Measurements from ENCODE around the gene KRTAP2-4.
"Not testable (repeated sequence)": the region's sequence is repeated elsewhere in the genome, so short reads cannot be mapped to it uniquely, and the experiment has no call there.

The KRTAP2-4 gene

GRCh38 chr17:41069031-41069430 lies 3.4 kb upstream of the KRTAP2-4 start:
- DNase-seq: no peak

DNA sequence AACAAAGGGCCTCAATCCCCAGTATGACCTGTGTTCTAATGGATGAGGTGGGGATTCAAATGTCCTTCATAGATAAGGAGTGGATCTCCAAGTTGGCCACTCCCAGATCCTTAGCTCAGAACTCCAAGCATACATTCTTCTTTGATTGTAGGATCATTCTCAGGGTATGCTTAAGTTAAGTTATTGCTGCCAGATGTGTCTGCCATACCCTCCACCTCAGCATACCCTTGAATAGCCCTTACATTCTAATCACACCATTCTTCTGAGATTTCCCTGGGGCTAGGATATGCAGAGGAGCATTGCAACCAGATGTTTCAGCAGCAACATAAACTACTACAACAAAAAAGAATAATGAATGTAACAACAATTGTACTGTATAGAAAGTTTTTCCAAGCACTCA lies 1.6 kb upstream of the KRTAP2-4 start:
- DNase-seq: no peak

GRCh38 chr17:41065016-41065689 lies 526 bp downstream of the KRTAP2-4 start:
- DNase-seq: not testable (repeated sequence)

- no peak for DNase-seq
Measured at GRCh38 chr17:41064301-41064700, 1.4 kb downstream of the KRTAP2-4 start.

GRCh38 chr17:41063449-41063848 lies 2.2 kb downstream of the KRTAP2-4 start:
- no peak for DNase-seq

DNA sequence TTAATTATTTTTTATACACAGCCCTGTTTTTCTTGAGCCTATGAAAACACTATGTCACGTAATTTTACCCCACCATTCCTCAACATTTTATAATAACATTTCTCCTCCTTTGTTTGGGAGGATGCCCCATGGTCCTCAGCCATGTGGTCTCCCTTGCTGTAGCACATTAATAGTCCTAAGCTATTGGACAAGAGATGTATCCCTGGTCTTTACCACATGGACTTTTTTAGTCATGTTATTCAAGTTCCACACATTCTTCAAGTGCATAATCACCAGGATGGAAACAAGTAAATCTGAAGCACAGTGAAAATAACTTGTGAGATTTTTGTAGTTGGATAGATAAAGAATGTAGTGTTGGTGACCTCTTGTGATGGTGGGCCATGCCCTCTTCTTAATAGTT lies 3.7 kb downstream of the KRTAP2-4 start:
- no peak for DNase-seq

DNA sequence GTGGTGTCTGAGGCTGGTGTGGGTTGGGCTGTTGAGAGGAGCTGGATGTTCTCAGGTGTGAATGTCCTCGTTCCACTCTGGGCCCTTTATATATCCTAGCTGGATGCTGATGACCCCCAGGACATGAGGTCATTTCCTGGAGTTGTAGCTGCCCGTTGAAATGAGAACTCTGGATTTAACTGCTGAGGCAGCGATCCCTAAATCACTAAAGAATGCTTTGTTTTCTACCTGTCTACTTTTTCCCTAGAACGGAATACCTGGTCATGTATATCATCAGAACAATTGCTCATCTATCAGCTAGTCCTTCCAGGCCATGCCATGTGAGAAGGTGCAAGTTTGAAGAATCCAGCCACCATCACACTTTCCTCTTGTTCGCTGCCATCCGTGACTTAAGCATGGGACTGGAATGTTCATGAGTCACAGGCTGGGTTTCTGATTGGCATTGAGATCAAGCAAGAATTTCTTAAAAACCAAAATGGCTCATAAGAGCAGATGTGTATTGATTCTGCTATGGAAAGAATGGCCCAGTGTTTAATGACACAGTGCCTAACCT lies 5.6 kb downstream of the KRTAP2-4 start, which contains the start of gene KRTAP2-3:
Gene KRTAP2-3, minus strand, starts transcription at position 63 of the 553 bp plus-strand sequence. CDS start 64 bp downstream, outside the sequence.
- no peak for DNase-seq

DNA sequence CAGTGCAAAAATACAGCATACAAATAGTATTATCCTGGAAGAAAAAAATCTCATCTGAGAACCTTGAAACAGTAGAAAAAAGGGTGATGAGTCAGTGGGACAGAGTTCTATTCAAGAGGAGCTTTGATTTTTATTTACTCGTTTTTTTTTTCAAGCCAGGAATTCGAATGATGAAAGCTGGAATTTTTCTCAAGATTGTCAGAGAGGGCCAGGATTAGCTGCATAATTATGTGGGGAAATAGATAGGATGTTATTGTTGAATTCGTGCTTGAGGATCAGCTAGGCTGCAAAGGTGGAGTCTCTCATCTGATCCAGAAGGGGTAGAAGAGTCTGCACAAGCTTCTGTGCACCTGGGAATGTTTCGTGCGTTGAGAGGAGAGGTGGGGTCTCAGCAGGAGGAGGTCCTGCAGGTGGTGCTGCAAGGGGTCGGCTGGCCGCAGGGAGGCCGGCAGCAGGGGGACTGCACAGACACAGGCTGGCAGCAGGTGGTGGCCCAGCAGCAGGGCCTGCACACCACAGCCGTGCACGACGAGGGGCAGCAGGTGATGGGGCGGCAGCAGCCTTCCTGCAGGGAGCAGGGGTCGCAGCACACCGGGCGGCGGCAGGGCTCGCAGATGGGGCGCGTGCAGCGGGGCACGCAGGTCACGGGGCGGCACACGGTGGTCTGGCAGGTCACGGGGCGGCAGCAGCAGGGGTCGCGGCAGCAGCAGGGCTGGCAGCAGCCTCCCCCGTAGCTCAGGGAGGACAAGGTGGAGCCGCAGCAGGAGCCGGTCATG lies 6.2 kb downstream of the KRTAP2-4 start:
- not testable (repeated sequence) for DNase-seq

DNA sequence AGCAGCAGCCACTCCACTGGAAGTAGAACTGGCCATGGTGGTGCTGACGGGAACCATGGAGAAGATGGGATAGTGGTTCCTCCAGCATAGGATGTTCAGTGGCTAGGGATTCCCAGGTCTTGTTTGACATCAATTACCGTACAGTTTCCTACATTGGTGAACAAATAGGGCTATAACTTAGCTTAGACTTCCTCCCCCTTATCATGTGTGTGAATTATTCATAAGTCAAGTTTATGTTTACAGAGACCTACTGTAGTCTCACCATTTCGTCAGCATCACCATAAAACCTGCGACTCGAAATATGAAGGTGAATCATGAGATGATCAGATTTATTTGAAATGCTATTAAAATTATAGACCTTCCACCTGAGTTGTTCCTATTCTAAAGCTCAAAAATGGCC lies 6.9 kb downstream of the KRTAP2-4 start:
- DNase-seq: no peak

- no peak for DNase-seq
Measured at GRCh38 chr17:41057547-41057946, 8.1 kb downstream of the KRTAP2-4 start.

DNA sequence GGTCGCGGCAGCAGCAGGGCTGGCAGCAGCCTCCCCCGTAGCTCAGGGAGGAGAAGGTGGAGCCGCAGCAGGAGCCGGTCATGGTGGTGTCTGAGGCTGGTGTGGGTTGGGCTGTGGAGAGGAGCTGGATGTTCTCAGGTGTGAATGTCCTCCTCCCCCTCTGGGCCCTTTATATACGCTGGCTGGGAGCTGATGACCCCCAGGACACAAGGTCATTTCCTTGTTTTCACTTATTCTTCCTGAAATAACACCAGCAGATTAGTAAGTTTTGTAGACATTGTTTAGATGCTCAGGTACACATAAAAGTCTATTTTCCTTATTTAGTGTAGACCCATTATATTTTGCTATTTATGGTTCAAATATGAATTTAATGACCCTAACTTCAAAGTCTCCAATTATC lies 10.5 kb downstream of the KRTAP2-4 start, which contains the start of gene KRTAP2-2:
Gene KRTAP2-2, minus strand, starts transcription at position 101 of the 400 bp plus-strand sequence. Its CDS starts 19 bp downstream, at position 82.
- DNase-seq: not testable (repeated sequence)

DNA sequence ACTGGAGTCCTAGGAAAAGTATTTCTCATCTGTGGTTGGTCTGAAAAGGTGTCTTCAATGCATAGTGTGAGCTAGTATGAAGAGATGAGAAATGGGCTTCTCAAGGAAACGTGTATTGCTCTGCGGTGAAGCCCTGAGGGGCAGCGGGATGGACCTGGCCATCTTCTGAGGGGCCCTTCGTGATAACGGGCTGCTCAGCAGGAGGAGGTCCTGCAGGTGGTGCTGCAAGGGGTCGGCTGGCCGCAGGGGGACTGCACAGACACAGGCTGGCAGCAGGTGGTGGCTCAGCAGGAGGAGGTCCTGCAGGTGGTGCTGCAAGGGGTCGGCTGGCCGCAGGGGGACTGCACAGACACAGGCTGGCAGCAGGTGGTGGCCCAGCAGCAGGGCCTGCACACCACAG lies 11.1 kb downstream of the KRTAP2-4 start:
- not testable (repeated sequence) for DNase-seq

GRCh38 chr17:41054025-41054424 lies 11.7 kb downstream of the KRTAP2-4 start:
- DNase-seq: no peak

DNA sequence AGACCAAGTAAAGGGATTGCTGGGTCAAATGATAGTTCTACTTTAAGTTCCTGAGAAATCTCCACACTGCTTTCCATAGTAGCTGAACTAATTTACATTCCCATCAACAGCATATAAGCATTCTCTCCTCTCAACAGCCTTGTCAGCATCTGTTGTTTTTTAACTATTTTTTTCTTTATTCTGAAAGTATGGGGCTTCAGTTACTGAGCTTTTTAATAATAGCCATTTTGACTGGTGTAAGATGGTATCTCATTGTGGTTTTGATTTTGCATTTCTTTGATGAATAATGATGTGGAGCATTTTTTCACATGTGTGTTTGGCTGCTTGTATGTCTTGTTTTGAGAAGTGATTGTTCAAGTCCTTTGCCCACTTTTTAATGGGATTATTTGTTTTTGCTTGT lies 13.1 kb downstream of the KRTAP2-4 start:
- no peak for DNase-seq

DNA sequence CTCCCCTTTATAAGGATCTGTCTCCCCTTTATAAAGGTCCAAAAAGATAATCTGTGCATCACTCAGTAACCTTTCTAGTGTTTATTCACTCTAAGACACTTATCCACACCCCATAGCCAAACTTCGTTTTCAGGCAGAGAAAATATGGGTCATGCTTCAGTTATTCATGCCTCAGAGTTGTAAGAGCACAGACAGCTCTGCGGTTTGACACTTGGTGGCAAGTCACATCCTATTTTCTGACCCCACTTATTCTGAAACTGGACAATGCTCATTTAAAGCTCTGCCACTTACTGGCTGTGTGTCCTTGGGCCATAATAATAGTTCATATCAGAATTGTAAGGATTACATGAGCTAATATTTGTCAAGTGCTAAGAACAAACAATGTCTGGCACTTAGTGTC lies 16.6 kb downstream of the KRTAP2-4 start:
- DNase-seq: no peak

- no peak for DNase-seq
Measured at GRCh38 chr17:41048441-41048840, 17.2 kb downstream of the KRTAP2-4 start.

DNA sequence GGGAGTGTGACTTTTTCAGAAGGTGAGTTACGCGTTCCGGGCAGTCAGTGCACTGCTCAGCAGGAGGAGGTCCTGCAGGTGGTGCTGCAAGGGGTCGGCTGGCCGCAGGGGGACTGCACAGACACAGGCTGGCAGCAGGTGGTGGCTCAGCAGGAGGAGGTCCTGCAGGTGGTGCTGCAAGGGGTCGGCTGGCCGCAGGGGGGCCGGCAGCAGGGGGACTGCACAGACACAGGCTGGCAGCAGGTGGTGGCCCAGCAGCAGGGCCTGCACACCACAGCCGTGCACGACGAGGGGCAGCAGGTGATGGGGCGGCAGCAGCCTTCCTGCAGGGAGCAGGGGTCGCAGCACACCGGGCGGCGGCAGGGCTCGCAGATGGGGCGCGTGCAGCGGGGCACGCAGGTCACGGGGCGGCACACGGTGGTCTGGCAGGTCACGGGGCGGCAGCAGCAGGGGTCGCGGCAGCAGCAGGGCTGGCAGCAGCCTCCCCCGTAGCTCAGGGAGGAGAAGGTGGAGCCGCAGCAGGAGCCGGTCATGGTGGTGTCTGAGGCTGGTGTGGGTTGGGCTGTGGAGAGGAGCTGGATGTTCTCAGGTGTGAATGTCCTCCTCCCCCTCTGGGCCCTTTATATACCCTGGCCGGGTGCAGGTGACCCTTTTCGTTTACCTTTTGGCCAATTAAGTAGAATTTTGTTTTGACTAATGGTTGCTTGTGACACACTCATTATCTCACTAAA lies 18.8 kb downstream of the KRTAP2-4 start, which contains the start of gene KRTAP2-1:
Gene KRTAP2-1, minus strand, starts transcription at position 582 of the 731 bp plus-strand sequence. Its CDS starts 49 bp downstream, at position 533.
- DNase-seq: not testable (repeated sequence)

- DNase-seq: no peak
Measured at GRCh38 chr17:41042953-41043352, 22.7 kb downstream of the KRTAP2-4 start.

DNA sequence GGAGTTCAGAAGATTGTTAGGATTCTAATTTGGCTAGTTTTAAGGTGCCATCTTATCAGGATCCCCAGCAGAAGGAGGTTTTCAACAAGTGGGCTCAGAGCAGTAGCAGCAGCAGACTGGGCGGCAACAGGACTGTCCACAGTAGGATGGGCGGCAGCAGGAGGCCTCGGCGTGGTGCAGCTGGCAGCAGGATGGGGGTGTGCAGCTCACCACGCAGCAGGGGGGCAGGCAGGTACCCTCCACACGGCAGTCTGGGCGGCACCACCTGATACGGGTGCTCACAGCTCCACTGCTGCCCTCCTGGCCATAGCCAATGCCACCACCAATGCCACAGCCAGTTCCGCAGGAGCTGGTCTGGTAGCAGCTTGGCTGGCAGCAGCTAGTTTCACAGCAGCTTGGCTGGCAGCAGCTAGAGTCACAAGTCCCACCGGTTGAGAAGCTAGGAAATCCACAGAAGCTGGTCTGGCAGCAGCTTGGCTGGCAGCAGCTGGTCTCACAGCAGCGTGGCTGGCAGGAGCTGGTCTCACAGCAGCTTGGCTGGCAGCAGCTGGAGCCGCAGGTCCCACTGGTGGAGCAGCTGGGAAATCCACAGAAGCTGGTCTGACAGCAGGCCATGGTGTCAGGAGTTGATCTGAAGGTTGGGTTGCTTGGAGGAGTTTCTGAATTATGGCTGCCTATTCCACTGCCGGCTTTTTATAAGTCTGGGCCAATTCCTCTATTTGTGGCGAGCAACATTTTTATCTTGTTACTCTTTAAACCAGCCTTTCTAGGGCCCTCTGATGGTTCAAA lies 24.7 kb downstream of the KRTAP2-4 start, which contains the start of gene KRTAP1-1:
Gene KRTAP1-1, minus strand, starts transcription at position 668 of the 789 bp plus-strand sequence. Its CDS starts 53 bp downstream, at position 615.
- not testable (repeated sequence) for DNase-seq

DNA sequence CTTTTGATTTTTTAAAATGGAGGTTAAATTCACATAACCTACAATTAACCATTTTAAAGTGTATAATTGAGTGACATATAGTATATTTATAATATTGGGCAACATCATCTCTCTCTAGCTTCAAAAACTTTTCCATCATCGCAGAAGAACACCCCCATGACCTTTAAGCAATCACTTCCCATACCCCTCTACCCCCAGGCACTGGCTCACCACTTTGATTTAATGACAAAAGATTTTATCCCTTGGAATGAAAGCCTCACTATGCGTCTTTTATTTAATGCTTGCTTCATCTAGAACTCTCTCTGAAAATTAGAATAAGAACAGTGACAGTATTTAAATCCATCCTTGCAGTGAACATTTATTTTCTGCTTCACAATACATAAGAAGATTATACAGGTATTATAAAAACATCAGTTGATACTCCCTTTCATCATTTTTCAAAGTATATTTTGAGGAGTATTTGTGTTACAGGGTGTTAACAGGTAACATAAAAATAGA lies 27.8 kb downstream of the KRTAP2-4 start:
- no peak for DNase-seq

DNA sequence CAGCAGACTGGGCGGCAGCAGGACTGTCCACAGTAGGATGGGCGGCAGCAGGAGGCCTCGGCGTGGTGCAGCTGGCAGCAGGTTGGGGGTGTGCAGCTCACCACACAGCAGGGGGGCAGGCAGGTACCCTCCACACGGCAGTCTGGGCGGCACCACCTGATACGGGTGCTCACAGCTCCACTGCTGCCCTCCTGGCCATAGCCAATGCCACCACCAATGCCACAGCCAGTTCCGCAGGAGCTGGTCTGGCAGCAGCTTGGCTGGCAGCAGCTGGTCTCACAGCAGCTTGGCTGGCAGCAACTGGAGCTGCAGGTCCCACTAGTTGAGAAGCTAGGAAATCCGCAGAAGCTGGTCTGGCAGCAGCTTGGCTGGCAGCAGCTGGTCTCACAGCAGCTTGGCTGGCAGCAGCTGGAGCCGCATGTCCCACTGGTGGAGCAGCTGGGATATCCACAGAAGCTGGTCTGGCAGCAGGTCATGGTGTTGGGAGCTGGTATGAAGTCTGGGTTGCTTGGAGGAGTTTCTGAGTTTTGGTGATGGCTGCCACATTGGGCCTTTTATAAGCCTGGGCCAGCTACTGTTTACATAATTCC lies 31.2 kb downstream of the KRTAP2-4 start, which contains the start of gene KRTAP1-3:
Gene KRTAP1-3, minus strand, starts transcription at position 529 of the 590 bp plus-strand sequence. Its CDS starts 53 bp downstream, at position 476.
- DNase-seq: not testable (repeated sequence)
